Gastrocnemius medialis (tissue), 4 donors: ENCODE data around the gene CEACAM19.

Experiments
- POLR2A ChIP-seq, 2 donors: fragments of 450-650 bp; IDR thresholded peaks; one replicate each; pipeline ENCODE4 v1.6.1; 2017; ENCODE audit warnings: antibody characterized with exemption in 2 of 2, mild to moderate bottlenecking in 2 of 2, moderate library complexity in 2 of 2
- TF ChIP-seq, protein P1 (sequence below), 5 experiments: fragments of 450-650 bp in 3 of 5; fragments of 200-600 bp in 2 of 5; sonication (generic) in 2 of 5; IDR thresholded peaks in 4 of 5; conservative IDR thresholded peaks in 1 of 5; 1 replicate in 4 of 5; 2 replicates in 1 of 5; pipeline ENCODE4 v1.5.1; 2016 to 2019; ENCODE audit warnings: antibody characterized with exemption in 5 of 5, mild to moderate bottlenecking in 3 of 5, moderate library complexity in 3 of 5

DNA sequence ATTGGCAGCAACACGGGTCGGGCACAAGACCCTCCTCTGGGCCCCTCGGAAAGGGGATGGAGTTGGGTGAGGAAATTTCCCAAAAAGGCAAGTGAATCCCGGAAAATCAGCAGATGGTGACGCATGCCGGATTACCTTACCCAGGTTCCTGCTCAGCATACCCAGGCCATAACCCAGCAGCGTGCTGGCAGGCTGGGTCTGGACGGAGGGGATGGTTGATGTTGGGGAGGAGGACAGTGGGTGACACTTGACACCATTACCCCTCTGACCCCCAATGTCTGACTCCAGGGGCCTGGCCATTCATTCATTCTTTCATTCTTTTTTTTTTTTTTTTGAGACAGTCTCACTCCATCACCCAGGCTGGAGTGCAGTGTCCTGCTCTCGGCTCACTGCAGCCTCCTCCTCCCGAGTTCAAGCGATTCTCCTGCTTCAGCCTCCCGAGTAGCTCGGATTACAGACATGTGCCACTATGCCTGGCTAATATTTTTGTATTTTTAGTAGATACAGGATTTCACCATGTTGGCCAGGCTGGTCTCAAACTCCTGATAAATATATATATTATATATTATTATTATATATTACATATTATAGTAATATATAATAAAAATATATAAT is 26.8 kb upstream of the CEACAM19 start:
- TF ChIP-seq, protein P1, sequence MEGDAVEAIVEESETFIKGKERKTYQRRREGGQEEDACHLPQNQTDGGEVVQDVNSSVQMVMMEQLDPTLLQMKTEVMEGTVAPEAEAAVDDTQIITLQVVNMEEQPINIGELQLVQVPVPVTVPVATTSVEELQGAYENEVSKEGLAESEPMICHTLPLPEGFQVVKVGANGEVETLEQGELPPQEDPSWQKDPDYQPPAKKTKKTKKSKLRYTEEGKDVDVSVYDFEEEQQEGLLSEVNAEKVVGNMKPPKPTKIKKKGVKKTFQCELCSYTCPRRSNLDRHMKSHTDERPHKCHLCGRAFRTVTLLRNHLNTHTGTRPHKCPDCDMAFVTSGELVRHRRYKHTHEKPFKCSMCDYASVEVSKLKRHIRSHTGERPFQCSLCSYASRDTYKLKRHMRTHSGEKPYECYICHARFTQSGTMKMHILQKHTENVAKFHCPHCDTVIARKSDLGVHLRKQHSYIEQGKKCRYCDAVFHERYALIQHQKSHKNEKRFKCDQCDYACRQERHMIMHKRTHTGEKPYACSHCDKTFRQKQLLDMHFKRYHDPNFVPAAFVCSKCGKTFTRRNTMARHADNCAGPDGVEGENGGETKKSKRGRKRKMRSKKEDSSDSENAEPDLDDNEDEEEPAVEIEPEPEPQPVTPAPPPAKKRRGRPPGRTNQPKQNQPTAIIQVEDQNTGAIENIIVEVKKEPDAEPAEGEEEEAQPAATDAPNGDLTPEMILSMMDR (IDR thresholded peaks at IDR 0.05 in 4 of 5, conservative IDR thresholded peaks at IDR 0.05 in 1 of 5): no peak
- peak in 1 of 2 donors; percentile 12 for TF ChIP-seq POLR2A (IDR thresholded peaks at IDR 0.05)
